Measurements from ENCODE around the gene MYL10. TPM values are rescaled to one million over a fixed set of nuclear protein-coding genes. Genes with fewer than 3 reads are reported as not detected.

Gene MYL10
- total and polyA plus RNA-seq, 12 donors = not detected

GRCh38 chr7:101563943-101564777 lies 64.9 kb downstream of the MYL10 start:
- 71 to 78% (median 77%) methylated on average over 15 to 23 of the region's 23 CpGs for WGBS, 4 donors
- H3K4me3 ChIP-seq = no peak overlapping the region
- H3K27me3 ChIP-seq = peaks cover 6% of the 10 kb centered on the region
- intact Hi-C loops (cut with DNase I) = no loop called here
- H3K9me3 ChIP-seq (replicated peaks in 1 of 3) = no peaks in the 10 kb centered on the region
- no peak for DNase-seq
- no peaks in the 10 kb centered on the region for H3K36me3 ChIP-seq (replicated peaks in 1 of 2)
- no peaks in the 10 kb centered on the region for H3K4me1 ChIP-seq (replicated peaks in 1 of 2)
- no peak for TF ChIP-seq POLR2A (IDR thresholded peaks at IDR 0.05)
- TF ChIP-seq CTCF (IDR thresholded peaks at IDR 0.05) = no peak
- H3K27ac ChIP-seq = no peak overlapping the region

Other genes starting within 250 kb of the MYL10 start
- gene CUX1, start 188.3 kb upstream of the MYL10 start, total RNA-seq = 10 to 100 TPM; 17.2 to 72.6 (median 58.7) TPM
- gene CUX1, start 188.3 kb upstream of the MYL10 start, polyA plus RNA-seq = 10 to 100 TPM; 20.6 to 58.4 (median 23.4) TPM